Loucy (cell line): ENCODE results near the gene CACNB1.

Experiments
- H2AFZ ChIP-seq: fragments of 200-600 bp; sonication (generic); 2 replicates; pipeline ENCODE4 v1.6.0; 2016; ENCODE audit warnings: antibody characterized with exemption, mild to moderate bottlenecking, low read length, moderate library complexity
- H3F3A ChIP-seq: fragments of 200-600 bp; 2 replicates; pipeline ENCODE4 v1.6.0; 2016; ENCODE audit warnings: antibody characterized with exemption, low read depth, mild to moderate bottlenecking
- H3K27me3 ChIP-seq: fragments of 200-600 bp; sonication (generic); 2 replicates; pipeline ENCODE4 v1.6.1; 2014; ENCODE audit warnings: low read length, mild to moderate bottlenecking; ENCODE audit not compliant: insufficient read depth, poor library complexity, severe bottlenecking
- H3K36me3 ChIP-seq: fragments of 200-600 bp; sonication (generic); 2 replicates; pipeline ENCODE4 v1.6.1; 2016; ENCODE audit warnings: low read length; ENCODE audit not compliant: insufficient read depth
- H3K4me1 ChIP-seq: fragments of 200-600 bp; sonication (generic); 2 replicates; pipeline ENCODE4 v1.5.1; 2014; ENCODE audit warnings: low read length, mild to moderate bottlenecking; ENCODE audit not compliant: insufficient read depth, poor library complexity, severe bottlenecking
- H3K4me2 ChIP-seq: fragments of 200-600 bp; sonication (generic); 2 replicates; pipeline ENCODE4 v1.6.0; 2014; ENCODE audit warnings: antibody characterized with exemption, low read length, low read depth, mild to moderate bottlenecking; ENCODE audit not compliant: poor library complexity, severe bottlenecking
- H3K4me3 ChIP-seq: fragments of 200-600 bp; sonication (generic); 2 replicates; pipeline ENCODE4 v1.5.1; 2014; ENCODE audit warnings: low read length, mild to moderate bottlenecking, mixed read lengths; ENCODE audit not compliant: poor library complexity, severe bottlenecking
- H3K79me2 ChIP-seq: fragments of 200-600 bp; sonication (generic); 2 replicates; pipeline ENCODE4 v1.6.1; 2014; ENCODE audit warnings: low read length; ENCODE audit not compliant: insufficient read depth
- H3K9ac ChIP-seq: fragments of 200-600 bp; sonication (generic); 2 replicates; pipeline ENCODE4 v1.6.0; 2014; ENCODE audit warnings: mild to moderate bottlenecking, low read depth, low read length, moderate library complexity; ENCODE audit not compliant: poor library complexity, severe bottlenecking
- H3K9me2 ChIP-seq: fragments of 200-600 bp; sonication (generic); replicated peaks from 2 replicates; pipeline ENCODE4 v1.6.1; 2016; ENCODE audit warnings: low read depth, low read length, mixed read lengths
- H3K9me3 ChIP-seq: fragments of 200-600 bp; sonication (generic); 2 replicates; pipeline ENCODE4 v1.6.1; 2014; ENCODE audit warnings: mild to moderate bottlenecking, antibody characterized with exemption, low read length, low read depth; ENCODE audit not compliant: insufficient read depth
- H4K20me1 ChIP-seq: fragments of 200-600 bp; sonication (generic); 2 replicates; pipeline ENCODE4 v1.6.0; 2014; ENCODE audit warnings: antibody characterized with exemption, low read length, mild to moderate bottlenecking; ENCODE audit not compliant: insufficient read depth, poor library complexity, severe bottlenecking
- CTCF ChIP-seq: fragments of 200-600 bp; sonication (generic); conservative IDR thresholded peaks from 2 replicates; pipeline ENCODE4 v1.5.1; 2014; ENCODE audit warnings: mild to moderate bottlenecking, antibody characterized with exemption, low read length
- EZH2phosphoT487 ChIP-seq: fragments of 200-600 bp; IDR thresholded peaks from 2 replicates; pipeline ENCODE4 v1.6.1; 2018; ENCODE audit warnings: antibody characterized with exemption, mild to moderate bottlenecking, moderate library complexity, borderline replicate concordance

Gene CACNB1

GRCh38 chr17:39208136-39208535 lies 10.7 kb upstream of the CACNB1 start:
- H3K79me2 ChIP-seq = peaks cover 8% of the 10 kb centered on the region; the same call in 1 of the 2 replicates
- H3K9ac ChIP-seq = no peak overlapping the region
- no peaks in the 10 kb centered on the region for H3K9me3 ChIP-seq
- no peak overlapping the region for H3K4me3 ChIP-seq
- H3K9me2 ChIP-seq = no peaks in the 10 kb centered on the region
- H3K36me3 ChIP-seq = peaks cover 20% of the 10 kb centered on the region
- peaks cover 10% of the 10 kb centered on the region for H4K20me1 ChIP-seq
- H3K27me3 ChIP-seq = no peaks in the 10 kb centered on the region
- H3K4me2 ChIP-seq = no peak overlapping the region
- no peak for TF ChIP-seq EZH2phosphoT487
- no peak for TF ChIP-seq CTCF
- H3F3A ChIP-seq = peaks cover 9% of the 10 kb centered on the region; the same call in 1 of the 2 replicates
- no peaks in the 10 kb centered on the region for H3K4me1 ChIP-seq
- H2AFZ ChIP-seq = no peak overlapping the region

- Histone ChIP-seq H3K9me2 (no peaks in the 10 kb centered on the region), H3K36me3 (peaks cover 35% of the 10 kb centered on the region), H3K4me2 (no peak overlapping the region), H2AFZ (no peak overlapping the region), H3K9me3 (no peaks in the 10 kb centered on the region), H3K79me2 (peaks cover 36% of the 10 kb centered on the region), H3K27me3 (peaks cover 4% of the 10 kb centered on the region), H3F3A (peaks cover 9% of the 10 kb centered on the region; the same call in 1 of the 2 replicates), H3K4me1 (peaks cover 22% of the 10 kb centered on the region), H4K20me1 (peaks cover 38% of the 10 kb centered on the region), H3K9ac (no peak overlapping the region), H3K4me3 (no peak overlapping the region)
- TF ChIP-seq EZH2phosphoT487 (no peak), CTCF (no peak)
Measured at GRCh38 chr17:39205112-39205526, 7.7 kb upstream of the CACNB1 start.

GRCh38 chr17:39204245-39204644 lies 6.8 kb upstream of the CACNB1 start:
- no peaks in the 10 kb centered on the region for H3K9me3 ChIP-seq
- TF ChIP-seq EZH2phosphoT487 (no peak), CTCF (no peak)
- peaks cover 22% of the 10 kb centered on the region for H3K4me1 ChIP-seq
- peaks cover 38% of the 10 kb centered on the region for H4K20me1 ChIP-seq
- no peak overlapping the region for H3K4me2 ChIP-seq
- peaks cover 11% of the 10 kb centered on the region; the same call in 1 of the 2 replicates for H3F3A ChIP-seq
- H3K4me3 ChIP-seq = no peak overlapping the region
- H3K9ac ChIP-seq = no peak overlapping the region
- peaks cover 35% of the 10 kb centered on the region for H3K36me3 ChIP-seq
- H3K9me2 ChIP-seq = no peaks in the 10 kb centered on the region
- H3K27me3 ChIP-seq = peaks cover 4% of the 10 kb centered on the region
- no peak overlapping the region for H2AFZ ChIP-seq
- peaks cover 37% of the 10 kb centered on the region for H3K79me2 ChIP-seq
